ENCODE results near the gene TTLL6. TPM values are rescaled to one million over a fixed set of nuclear protein-coding genes. Genes with fewer than 3 reads are reported as not detected.

TTLL6 gene
- total RNA-seq, 4 donors from 2014 or later: 0.19 TPM; not detected in 3

DNA sequence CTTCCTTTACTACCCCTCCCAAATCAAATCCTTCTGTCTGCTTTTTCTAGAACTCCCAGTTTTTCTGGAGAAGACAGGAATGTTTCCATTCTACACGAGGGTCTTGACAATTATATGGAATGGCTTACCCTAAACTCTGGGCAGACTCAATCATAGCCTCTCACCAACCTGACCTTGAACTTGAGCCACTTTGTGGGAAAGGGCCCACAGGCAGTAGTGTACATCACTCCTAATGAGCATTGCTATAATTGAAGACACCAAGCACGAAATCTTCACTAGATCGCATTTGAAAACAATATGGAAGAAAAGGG, 86.8 kb downstream of the TTLL6 start:
- intact Hi-C loops (cut with DNase I): no loop called here
- Histone ChIP-seq H3K27ac (no peak overlapping the region), H3K36me3 (no peaks in the 10 kb centered on the region), H3K4me3 (no peak overlapping the region), H3K27me3 (peaks cover 55 to 100% (median 76%) of the 10 kb centered on the region in 4 donors), H3K4me1 (peaks cover 0 to 29% (median 13%) of the 10 kb centered on the region in 3 donors), H3K9me3 (no peaks in the 10 kb centered on the region)
- no peak for DNase-seq
- TF ChIP-seq CTCF (IDR thresholded peaks at IDR 0.05): no peak
- 32 to 55% methylated on average over 3 of the region's 3 CpGs for WGBS, 2 donors

DNA sequence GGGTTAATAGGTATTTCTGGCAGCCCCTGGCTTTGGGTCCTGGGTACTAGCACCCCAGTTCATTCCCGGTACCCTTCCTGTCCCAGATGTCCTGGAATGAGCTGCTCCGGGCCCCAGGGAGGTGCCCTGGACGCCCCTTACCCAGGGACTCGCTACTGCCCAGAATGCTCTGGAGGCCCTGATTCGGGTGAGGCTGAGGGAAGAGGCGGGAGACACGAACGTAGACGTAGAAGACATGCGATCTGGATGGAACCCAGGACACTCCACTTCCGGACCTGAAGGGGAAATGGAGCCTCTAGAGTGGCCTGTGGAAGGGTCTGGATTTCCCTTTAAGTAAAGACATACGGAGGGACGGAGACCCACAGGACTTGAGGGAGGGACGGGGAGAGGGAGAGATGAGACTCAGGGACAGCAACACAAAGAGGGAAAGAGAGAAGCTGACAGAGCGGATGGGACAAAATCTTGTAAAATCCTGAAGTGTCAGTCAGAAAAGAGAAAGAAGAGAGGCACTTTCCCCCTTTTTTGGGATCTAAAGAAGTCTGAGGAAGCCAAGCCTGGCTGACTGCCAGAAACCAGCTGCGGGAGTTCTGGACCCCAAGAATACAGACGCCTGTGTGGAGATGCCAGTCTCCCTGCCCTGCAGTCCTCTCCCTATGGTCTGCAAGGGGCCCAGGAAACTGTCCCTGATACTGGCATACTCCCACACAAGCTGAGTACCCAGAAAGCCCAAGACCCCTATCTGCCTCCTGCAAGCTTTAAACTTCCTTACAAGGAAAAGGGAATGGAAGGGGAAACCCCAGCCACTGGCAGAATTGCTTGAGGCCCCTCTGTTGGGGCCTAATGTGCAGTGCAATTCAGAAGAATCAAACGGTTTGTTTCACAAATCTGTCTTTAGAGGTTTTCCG, 87.4 kb downstream of the TTLL6 start:
- H3K27me3 ChIP-seq: peaks cover 61 to 100% (median 79%) of the 10 kb centered on the region in 4 donors
- H3K4me1 ChIP-seq: peaks cover 3 to 35% (median 18%) of the 10 kb centered on the region in 3 donors
- H3K4me3 ChIP-seq: no peak overlapping the region
- H3K36me3 ChIP-seq: no peaks in the 10 kb centered on the region
- no peak overlapping the region for H3K27ac ChIP-seq
- no peak for DNase-seq
- H3K9me3 ChIP-seq: no peaks in the 10 kb centered on the region
- no peak for TF ChIP-seq POLR2A (IDR thresholded peaks at IDR 0.05)
- TF ChIP-seq CTCF (IDR thresholded peaks at IDR 0.05): no peak
- intact Hi-C loops (cut with DNase I): loop anchor here (5.0 kb wide), 1 partner anchor 63 kb away; no protein-coding TSS in a partner anchor
- WGBS, 2 donors: 12 to 18% methylated on average over 14 of the region's 19 CpGs

DNA sequence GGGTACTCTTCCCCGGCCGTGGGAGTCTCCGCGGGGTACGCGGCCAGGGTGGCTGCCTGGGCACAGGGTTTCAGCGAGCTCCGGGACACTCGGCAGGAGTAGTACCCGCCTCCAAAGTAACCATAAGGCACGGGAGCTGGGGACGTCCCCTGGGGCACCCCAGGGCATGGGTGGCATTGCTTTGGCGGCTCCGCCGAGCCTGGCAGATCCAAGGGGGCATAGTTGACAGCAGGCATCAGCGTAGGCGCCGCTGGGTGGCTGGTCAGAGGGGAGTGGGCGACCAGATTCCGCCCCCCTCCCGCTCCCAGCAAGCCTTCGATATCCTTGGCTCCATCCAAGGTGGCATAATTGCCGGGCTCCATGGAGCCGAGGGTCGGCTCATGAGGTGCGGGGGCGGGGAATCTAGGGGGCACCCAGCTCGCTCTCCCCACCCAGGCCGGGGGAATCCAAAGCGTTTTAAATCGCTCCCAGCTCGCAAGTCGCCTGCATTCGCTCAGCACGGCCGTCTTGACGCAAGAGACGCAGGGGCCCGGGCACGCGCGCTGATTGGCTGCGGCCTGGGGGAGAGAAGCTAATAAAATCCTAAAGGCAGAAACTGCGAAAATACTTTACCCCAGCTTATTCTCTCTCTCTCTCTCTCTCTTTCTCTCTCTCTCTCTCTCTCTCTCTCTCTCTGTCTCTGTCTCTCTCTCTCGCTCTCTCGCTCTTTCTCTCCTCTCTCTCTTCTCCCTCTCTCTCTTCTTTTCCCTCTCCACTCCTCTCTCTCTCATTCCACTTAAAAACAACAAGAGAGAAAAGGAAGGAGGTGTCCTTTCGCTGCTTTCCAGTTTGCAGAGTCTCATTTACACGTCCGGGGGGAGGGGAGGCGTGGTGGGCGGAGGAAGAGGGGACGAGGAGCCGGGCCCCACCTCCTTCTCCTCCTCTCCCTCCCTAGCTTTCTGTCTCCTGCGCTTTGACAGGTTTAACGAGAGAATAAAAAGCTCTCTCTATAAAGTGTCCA, 88.5 kb downstream of the TTLL6 start, which contains the start of gene HOXB13:
Gene HOXB13 (minus strand): TSS at position 519 of the 1,000 bp plus-strand sequence. CDS start 157 bp downstream, at position 362.
- WGBS, 2 donors: 7 to 12% methylated on average over 18 to 27 of the region's 55 CpGs
- no peak for DNase-seq
- Histone ChIP-seq H3K4me3 (peak within 1 kb of the TSS in 2 of 4 donors; percentile 15 to 45), H3K27ac (no peak within 1 kb of the TSS), H3K4me1 (peaks cover 7 to 45% (median 27%) of the 10 kb centered on the region in 3 donors), H3K27me3 (peaks cover 63 to 100% (median 78%) of the 10 kb centered on the region in 4 donors), H3K9me3 (no peaks in the 10 kb centered on the region), H3K36me3 (no peaks in the 10 kb centered on the region)
- intact Hi-C loops (cut with DNase I): loop anchor here (5.0 kb wide), 1 partner anchor 64 kb away; no protein-coding TSS in a partner anchor
- no peak for TF ChIP-seq CTCF (IDR thresholded peaks at IDR 0.05)
- no peak for TF ChIP-seq POLR2A (IDR thresholded peaks at IDR 0.05)

- no peak overlapping the region for H3K27ac ChIP-seq
- H3K4me1 ChIP-seq: peaks cover 7 to 45% (median 33%) of the 10 kb centered on the region in 3 donors
- H3K27me3 ChIP-seq: peaks cover 65 to 100% (median 83%) of the 10 kb centered on the region in 4 donors
- TF ChIP-seq POLR2A (IDR thresholded peaks at IDR 0.05) (no peak), CTCF (IDR thresholded peaks at IDR 0.05) (no peak)
- 50 to 53% methylated on average over 5 of the region's 9 CpGs for WGBS, 2 donors
- no peaks in the 10 kb centered on the region for H3K9me3 ChIP-seq
- intact Hi-C loops (cut with DNase I): loop anchor here (5.0 kb wide), 1 partner anchor 65 kb away; no protein-coding TSS in a partner anchor
- no peaks in the 10 kb centered on the region for H3K36me3 ChIP-seq
- H3K4me3 ChIP-seq: no peak overlapping the region
- DNase-seq: no peak
These were observed 89.4 kb downstream of the TTLL6 start for GRCh38 chr17:48727415-48728175.
